Activated T-cell treated with anti-CD3 and anti-CD28 coated beads for 4 hours (primary cell): ENCODE measurements around the gene GCN1.
"Not testable (repeated sequence)": the region's sequence is repeated elsewhere in the genome, so short reads cannot be mapped to it uniquely, and the experiment has no call there.

Experiments
- DNase-seq: peaks from one replicate; pipeline ENCODE4 v3.0.0-alpha.2; 2020

GCN1 gene, protein sequence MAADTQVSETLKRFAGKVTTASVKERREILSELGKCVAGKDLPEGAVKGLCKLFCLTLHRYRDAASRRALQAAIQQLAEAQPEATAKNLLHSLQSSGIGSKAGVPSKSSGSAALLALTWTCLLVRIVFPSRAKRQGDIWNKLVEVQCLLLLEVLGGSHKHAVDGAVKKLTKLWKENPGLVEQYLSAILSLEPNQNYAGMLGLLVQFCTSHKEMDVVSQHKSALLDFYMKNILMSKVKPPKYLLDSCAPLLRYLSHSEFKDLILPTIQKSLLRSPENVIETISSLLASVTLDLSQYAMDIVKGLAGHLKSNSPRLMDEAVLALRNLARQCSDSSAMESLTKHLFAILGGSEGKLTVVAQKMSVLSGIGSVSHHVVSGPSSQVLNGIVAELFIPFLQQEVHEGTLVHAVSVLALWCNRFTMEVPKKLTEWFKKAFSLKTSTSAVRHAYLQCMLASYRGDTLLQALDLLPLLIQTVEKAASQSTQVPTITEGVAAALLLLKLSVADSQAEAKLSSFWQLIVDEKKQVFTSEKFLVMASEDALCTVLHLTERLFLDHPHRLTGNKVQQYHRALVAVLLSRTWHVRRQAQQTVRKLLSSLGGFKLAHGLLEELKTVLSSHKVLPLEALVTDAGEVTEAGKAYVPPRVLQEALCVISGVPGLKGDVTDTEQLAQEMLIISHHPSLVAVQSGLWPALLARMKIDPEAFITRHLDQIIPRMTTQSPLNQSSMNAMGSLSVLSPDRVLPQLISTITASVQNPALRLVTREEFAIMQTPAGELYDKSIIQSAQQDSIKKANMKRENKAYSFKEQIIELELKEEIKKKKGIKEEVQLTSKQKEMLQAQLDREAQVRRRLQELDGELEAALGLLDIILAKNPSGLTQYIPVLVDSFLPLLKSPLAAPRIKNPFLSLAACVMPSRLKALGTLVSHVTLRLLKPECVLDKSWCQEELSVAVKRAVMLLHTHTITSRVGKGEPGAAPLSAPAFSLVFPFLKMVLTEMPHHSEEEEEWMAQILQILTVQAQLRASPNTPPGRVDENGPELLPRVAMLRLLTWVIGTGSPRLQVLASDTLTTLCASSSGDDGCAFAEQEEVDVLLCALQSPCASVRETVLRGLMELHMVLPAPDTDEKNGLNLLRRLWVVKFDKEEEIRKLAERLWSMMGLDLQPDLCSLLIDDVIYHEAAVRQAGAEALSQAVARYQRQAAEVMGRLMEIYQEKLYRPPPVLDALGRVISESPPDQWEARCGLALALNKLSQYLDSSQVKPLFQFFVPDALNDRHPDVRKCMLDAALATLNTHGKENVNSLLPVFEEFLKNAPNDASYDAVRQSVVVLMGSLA (N-terminal part only)

GRCh38 chr12:120194534-120195395, at the start of gene GCN1:
Gene GCN1, minus strand, starts transcription at chr12:120194715. Its CDS starts 18 bp downstream, at chr12:120194697.
- peak; percentile 85 for DNase-seq

DNA sequence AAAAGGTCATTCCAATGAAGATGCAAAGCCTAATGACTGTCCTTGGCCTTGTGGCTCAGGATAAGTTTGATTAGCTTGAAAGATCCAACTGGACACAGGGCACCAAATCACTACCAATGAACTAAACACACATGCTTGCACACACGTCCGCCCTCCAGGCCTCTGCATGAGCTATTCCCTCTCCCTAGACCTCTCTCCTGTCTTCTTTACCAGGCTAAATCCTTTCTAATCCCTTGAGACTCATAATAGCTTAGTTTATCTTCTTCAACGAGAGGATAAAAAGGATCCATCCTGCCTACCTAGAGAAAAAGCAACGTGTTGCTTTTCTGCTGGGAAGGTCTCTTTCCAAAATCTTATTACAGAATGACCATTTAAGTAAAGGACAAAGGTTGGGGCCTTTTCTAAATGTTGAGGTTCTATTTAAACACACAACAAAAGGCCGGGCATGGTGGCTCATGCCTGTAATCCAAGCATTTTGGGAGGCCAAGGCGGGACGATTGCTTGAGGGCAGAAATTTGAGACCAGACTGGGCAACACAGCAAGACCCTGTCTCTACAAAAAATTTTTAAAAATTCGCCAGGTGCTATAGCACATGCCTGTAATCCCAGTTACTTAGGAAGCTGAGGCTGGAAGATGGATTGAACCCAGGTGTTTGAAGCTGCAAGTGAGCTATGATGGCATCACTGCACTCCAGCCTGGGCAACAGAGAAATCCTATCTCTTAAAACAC, 48.6 kb upstream of the GCN1 start:
- no peak for DNase-seq

GRCh38 chr12:120242275-120242799, 47.8 kb upstream of the GCN1 start:
- DNase-seq = no peak

GRCh38 chr12:120241561-120242274, 47.2 kb upstream of the GCN1 start:
- no peak for DNase-seq

DNA sequence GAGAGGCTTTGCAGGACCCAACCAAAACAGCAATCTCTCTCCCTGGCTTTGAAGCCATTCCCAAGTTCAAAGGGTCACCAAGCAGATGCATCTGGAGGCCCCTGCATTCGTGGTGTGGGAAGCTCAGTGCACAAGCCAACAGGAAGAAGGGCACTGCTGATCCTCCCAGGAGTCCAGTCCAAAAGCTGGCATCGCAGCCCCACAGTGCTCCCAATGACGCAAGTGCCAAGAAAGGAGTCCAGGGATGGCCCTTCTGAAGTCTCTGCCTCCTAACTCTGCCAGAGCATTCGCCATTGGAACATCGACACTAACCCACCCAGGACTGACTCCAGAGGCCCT, 45.9 kb upstream of the GCN1 start:
- DNase-seq = no peak

- no peak for DNase-seq
These were observed 45.4 kb upstream of the GCN1 start for GRCh38 chr12:120239776-120240494.

DNA sequence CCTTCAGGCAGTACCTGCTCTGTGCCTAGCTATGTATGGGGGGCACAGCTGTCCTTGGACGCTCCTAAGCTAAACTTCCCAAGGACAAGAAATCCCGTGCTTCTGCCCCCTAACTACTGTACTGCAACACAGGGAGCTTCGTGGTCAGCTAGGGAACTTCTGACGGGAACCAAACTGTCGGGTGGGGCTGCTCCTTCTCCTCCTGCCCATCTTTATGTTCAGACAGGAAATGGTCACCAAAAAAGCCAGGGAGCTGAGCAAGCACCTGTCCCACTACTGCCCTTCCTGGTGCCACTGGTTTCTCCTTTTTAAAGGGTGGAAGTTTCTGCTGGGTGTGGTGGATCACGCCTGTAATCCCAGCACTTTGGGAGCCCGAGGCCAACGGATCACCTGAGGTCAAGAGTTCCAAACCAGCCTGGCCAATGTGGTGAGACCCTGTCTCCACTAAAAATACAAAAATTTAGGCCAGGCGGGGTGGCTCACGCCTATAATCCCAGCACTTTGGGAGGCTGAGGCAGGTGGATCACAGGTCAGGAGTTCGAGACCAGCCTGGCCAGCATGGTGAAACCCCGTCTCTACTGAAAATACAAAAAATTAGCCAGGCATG, 44.4 kb upstream of the GCN1 start:
- no peak for DNase-seq

DNA sequence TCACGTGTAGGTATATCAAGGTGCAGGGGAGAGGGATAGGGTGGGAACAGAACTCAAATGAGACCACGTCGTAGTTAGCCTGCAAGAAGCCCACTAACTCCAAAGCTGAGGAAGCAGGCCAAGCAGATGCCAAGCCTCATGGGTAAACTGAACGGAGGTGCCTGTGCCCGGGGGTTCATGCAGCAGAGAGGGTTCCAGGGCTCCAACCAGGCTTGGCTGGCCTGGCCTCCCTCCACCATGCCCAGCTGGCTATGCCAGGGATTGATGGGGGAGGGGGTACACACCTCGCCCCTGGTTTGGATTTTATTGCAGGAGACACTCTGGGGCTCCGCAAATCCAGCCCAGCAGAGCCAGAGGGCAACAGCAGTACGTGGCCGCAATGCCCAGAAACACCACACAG, 43.7 kb upstream of the GCN1 start:
- DNase-seq = no peak

DNA sequence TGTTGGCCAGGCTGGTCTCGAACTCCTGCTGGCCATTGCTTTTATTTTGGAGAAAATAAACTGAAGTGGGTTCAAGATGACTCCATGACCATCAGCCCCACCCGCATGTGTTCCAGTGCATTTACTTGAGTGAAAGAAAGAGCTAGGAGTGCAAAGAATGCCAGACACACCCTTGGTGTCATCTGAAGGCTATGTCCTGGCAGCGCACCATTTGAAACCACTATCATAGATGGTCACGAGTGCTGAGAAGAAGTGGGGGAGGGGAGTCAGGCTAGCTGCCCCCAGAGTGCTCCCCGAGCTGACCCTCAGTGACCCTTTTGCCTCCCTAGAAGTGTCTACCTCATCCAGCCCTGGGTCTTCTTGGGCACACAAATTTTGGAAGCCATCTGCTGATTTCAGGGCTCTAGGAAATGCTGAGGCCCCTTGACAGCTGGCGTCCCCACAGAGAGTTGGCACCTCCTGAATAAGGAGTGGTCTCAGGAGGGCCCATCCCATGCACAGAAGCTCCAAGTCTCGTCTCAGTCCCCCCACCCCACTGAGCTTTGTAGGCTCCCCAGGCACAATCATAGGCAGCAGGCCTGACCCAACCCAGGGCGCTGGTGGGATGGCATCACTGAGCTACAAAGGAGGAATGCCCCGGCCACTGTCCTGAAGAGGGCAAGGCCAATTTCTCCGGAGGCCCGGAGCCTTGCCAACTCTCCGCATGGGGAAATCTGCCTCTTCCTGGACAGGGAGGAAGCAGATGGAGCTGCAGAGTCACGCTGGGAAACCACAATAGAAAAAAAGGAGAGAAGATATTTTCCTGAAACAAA, 43.1 kb upstream of the GCN1 start:
- DNase-seq = no peak

DNA sequence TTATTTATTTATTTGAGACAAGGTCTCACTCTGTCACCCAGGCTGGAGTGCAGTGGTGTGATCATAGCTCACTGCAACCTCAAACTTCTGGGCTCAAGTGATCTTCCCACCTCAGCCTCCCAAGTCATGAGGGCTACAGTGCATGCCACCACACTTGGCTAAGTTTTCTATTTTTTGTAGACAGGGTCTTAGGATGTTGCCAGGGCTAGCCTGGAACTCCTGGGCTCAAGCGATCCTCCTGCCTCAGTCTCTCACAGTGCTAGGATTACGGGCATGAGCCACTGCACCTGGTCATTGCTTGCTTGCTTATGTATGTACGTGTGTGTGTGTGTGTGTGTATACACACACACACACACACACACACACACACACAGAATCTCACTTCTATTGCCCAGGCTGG, 42.3 kb upstream of the GCN1 start:
- DNase-seq = not testable (repeated sequence)

DNA sequence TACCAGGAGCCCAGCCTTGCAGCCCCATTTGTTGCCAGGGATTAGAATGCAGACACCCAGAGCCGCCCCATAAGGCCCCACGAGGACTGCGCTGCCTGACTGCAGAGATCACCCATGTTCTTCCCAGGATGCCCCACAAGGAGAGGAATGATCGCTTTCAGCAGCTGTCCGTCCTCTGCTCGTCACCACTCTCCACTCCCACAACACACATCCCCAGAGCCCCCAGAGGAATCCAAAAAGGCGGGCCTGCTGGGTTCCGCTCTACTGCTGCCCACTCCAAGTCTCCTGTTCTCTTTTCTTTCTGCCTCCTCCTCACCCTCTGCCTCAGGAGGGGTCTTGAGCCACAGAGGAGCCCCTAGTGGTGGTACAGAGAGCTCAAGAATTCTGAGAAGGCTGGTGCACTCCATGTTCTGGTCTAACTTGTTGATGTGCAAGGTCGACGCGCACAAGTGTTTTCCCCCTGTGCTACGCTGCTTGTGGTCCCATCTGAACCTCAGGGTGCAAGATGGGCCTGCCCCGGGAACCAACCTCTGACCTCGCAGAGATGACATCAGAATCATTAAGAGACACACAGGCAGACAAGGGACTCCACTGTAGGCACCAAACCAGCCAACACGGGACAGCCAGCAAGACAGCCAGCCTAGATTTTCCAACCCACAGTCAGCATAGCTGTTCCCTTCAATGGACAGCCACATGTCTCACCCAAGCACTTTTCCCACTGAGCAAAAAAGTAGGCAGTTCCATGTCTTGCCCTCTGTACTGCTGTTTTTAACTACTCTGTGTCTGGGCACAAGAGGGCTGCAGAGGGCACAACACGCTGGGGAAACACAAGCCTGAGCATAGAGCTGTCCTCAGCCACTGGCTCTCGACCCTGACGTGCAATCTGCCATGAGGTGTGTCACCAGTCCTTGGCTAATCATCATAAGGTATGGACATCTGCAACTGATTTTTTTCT, 41.1 kb upstream of the GCN1 start:
- DNase-seq = no peak

GRCh38 chr12:120234643-120235368, 40.3 kb upstream of the GCN1 start:
- no peak for DNase-seq

DNA sequence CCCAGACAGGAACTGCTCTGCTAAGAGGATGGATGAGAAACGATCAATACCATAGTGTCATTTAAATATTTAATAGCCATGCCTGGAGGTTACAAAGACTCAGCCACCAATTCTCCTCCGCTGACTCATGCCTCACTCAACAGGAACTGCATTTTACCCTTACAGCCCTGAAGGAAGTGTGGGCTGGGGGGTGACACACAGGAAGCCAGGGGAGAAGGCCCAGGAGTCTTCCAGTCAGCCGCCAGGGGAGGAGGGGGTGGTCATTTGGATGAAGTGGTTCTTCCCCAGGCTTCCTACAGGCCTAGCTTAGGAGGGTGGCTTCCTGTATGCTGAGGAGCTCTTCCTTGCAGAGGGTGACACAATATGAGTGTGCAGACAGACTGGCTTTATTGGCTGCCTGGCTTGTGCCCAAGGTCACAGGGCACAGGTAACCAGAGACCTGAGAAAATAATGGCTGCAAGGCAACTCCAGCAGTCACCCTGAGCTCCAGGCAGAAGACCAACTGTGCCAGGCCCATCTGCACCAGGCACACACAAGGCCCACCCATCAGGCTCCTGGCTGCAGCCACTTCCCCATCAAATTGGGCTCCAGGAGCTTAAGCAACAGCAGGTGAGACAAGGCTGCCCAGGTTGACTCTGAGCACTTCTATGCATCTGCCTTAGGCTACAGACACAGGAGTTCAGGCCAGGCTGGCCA, 36.9 kb upstream of the GCN1 start:
- DNase-seq = peak; percentile 73

DNA sequence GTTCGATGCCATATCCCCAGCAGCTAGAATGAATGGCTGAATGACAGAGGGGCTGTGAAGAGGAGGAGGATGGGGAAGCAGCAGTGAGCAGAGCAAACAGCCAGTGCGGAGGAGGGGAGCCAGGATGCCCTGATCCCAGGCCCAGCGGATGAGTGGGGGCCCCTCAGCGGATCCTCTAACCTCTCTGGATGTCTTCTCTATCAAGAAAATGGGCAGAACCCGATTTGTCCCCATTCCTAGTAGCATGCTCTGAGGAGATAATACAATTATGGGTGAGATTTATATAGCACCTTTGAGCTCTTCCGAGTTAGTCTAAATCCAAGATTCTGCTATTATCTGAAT, 36.4 kb upstream of the GCN1 start:
- no peak for DNase-seq

DNA sequence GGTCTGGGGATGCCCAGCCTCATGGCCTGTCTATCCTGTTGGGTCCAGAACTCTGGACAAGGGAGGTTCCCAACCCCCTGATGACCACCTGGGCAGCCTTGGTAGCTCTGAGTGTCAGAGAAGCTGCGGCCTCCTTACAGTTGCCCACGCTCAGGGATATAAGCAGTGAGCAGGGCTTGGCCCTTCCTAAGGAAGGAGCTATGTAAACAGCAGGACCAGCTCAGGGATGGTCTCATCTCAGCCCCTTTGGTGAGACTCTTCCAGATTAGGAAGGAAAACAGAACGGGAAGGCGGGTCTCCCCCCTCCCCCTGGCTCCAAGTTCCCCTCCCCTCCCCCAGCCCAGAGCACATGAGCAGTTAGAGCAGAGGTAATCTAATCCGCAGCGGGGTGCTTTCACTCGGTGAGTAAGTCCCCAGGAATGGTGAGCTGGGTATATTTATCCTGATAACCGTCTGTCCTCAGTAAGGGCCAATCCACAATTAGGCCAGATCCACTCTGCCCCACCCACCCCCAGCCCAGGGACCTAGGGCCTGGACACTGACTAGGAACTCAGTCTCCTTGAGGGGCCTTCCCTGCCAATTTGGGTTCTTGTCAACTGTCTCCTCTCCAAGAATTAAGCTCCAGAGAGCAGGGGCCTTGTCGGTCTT, 35.9 kb upstream of the GCN1 start:
- DNase-seq = no peak
